ENCODE data around the gene MAP7D3.

Gene MAP7D3

GRCh38 chrX:136273986-136274385 is 22.8 kb upstream of the MAP7D3 start:
- TF ChIP-seq CTCF (IDR thresholded peaks at IDR 0.05) = no peak
- no peak overlapping the region for H3K4me3 Mint-ChIP-seq
- peaks cover 8% of the 10 kb centered on the region for H3K27me3 Mint-ChIP-seq (ENCODE audit: low read depth, poor library complexity)
- H3K4me1 Mint-ChIP-seq = no peaks in the 10 kb centered on the region
- no peak overlapping the region for H3K27ac Mint-ChIP-seq
- H3K9me3 Mint-ChIP-seq = peaks cover 29% of the 10 kb centered on the region
- no peaks in the 10 kb centered on the region for H3K36me3 Mint-ChIP-seq (ENCODE audit: low read depth)
- no peak for DNase-seq

- no peak for DNase-seq
- H3K4me3 Mint-ChIP-seq = no peak overlapping the region
- peaks cover 4% of the 10 kb centered on the region for H3K27me3 Mint-ChIP-seq (ENCODE audit: low read depth, poor library complexity)
- no peak for TF ChIP-seq CTCF (IDR thresholded peaks at IDR 0.05)
- H3K9me3 Mint-ChIP-seq = peaks cover 26% of the 10 kb centered on the region
- H3K27ac Mint-ChIP-seq = no peak overlapping the region
- no peaks in the 10 kb centered on the region for H3K36me3 Mint-ChIP-seq (ENCODE audit: low read depth)
- H3K4me1 Mint-ChIP-seq = no peaks in the 10 kb centered on the region
Measured at GRCh38 chrX:136272325-136272724, 21.1 kb upstream of the MAP7D3 start.

- peaks cover 25% of the 10 kb centered on the region for H3K9me3 Mint-ChIP-seq
- H3K36me3 Mint-ChIP-seq (ENCODE audit: low read depth) = no peaks in the 10 kb centered on the region
- DNase-seq = no peak
- no peak overlapping the region for H3K4me3 Mint-ChIP-seq
- peaks cover 4% of the 10 kb centered on the region for H3K27me3 Mint-ChIP-seq (ENCODE audit: low read depth, poor library complexity)
- H3K27ac Mint-ChIP-seq = no peak overlapping the region
- H3K4me1 Mint-ChIP-seq = no peaks in the 10 kb centered on the region
- TF ChIP-seq CTCF (IDR thresholded peaks at IDR 0.05) = no peak
Measured at GRCh38 chrX:136271300-136271699, 20.1 kb upstream of the MAP7D3 start.

- Mint-ChIP-seq H3K27ac (no peak overlapping the region), H3K36me3 (ENCODE audit: low read depth) (no peaks in the 10 kb centered on the region)
Measured at GRCh38 chrX:136269921-136270320, 18.7 kb upstream of the MAP7D3 start.

GRCh38 chrX:136268051-136269048 is 17.1 kb upstream of the MAP7D3 start:
- peak; percentile 35 for DNase-seq
- peaks cover 7% of the 10 kb centered on the region for H3K27me3 Mint-ChIP-seq (ENCODE audit: low read depth, poor library complexity)
- H3K27ac Mint-ChIP-seq = no peak overlapping the region
- no peak overlapping the region for H3K4me3 Mint-ChIP-seq
- no peaks in the 10 kb centered on the region for H3K36me3 Mint-ChIP-seq (ENCODE audit: low read depth)
- no peaks in the 10 kb centered on the region for H3K4me1 Mint-ChIP-seq
- peaks cover 44% of the 10 kb centered on the region for H3K9me3 Mint-ChIP-seq
- TF ChIP-seq CTCF (IDR thresholded peaks at IDR 0.05) = peak; percentile 61

More at GRCh38 chrX:136269921-136270320, 18.7 kb upstream of the MAP7D3 start:
- H3K4me3 Mint-ChIP-seq = no peak overlapping the region
- H3K9me3 Mint-ChIP-seq = peaks cover 39% of the 10 kb centered on the region
- DNase-seq = no peak
- TF ChIP-seq CTCF (IDR thresholded peaks at IDR 0.05) = no peak
- H3K27me3 Mint-ChIP-seq (ENCODE audit: low read depth, poor library complexity) = peaks cover 6% of the 10 kb centered on the region
- H3K4me1 Mint-ChIP-seq = no peaks in the 10 kb centered on the region

All from nephron progenitor cell (in vitro differentiated cells).